HepG2 (cell line): Measurements from ENCODE around the gene PIM1. TPM values are rescaled to one million over a fixed set of nuclear protein-coding genes. Genes with fewer than 3 reads are reported as not detected.

Experiments
- ARID2 ChIP-seq: sonication (generic); formaldehyde crosslinking; IDR thresholded peaks from 2 replicates; pipeline ENCODE4 v1.8.1; 2022; ENCODE audit warnings: mild to moderate bottlenecking, missing genetic modification reagents, borderline replicate concordance
- FOXO4 ChIP-seq: sonication (generic); formaldehyde crosslinking; conservative IDR thresholded peaks from 2 replicates; pipeline ENCODE4 v1.8.1; 2023; ENCODE audit warnings: missing genetic modification reagents
- IRX3 ChIP-seq: sonication (generic); formaldehyde crosslinking; IDR thresholded peaks from 2 replicates; pipeline ENCODE4 v1.8.1; 2023; ENCODE audit warnings: mild to moderate bottlenecking, low read depth, missing genetic modification reagents, borderline replicate concordance
- MAFF ChIP-seq: IDR thresholded peaks from 2 replicates; pipeline ENCODE4 v1.6.1; 2011; ENCODE audit warnings: low read depth, low read length, improper control_type of control experiment
- NCOR1 ChIP-seq: fragments of 200-600 bp; sonication (generic); IDR thresholded peaks from 2 replicates; pipeline ENCODE4 v1.7.0; 2017; ENCODE audit warnings: antibody characterized with exemption, low read length, borderline replicate concordance
- POLR2A ChIP-seq, 2 experiments: IDR thresholded peaks; 2 replicates each; pipeline ENCODE4 v1.6.1; 2011; ENCODE audit warnings: low read depth in 2 of 2, low read length in 2 of 2, mild to moderate bottlenecking in 1 of 2, moderate library complexity in 1 of 2; ENCODE audit not compliant: insufficient read depth in 1 of 2
- REL ChIP-seq: sonication (generic); formaldehyde crosslinking; conservative IDR thresholded peaks from 2 replicates; pipeline ENCODE4 v1.8.0; 2022; ENCODE audit warnings: mild to moderate bottlenecking, missing genetic modification reagents, moderate library complexity
- SALL1 ChIP-seq: sonication (generic); formaldehyde crosslinking; IDR thresholded peaks from 2 replicates; pipeline ENCODE4 v1.8.0; 2022; ENCODE audit warnings: mild to moderate bottlenecking, missing genetic modification reagents
- SIX4 ChIP-seq: sonication (generic); formaldehyde crosslinking; IDR thresholded peaks from 2 replicates; pipeline ENCODE4 v1.4.0; 2020; ENCODE audit warnings: missing genetic modification reagents
- SKIL ChIP-seq: sonication (generic); formaldehyde crosslinking; IDR thresholded peaks from 2 replicates; pipeline ENCODE4 v1.8.0; 2022; ENCODE audit warnings: missing genetic modification reagents, mild to moderate bottlenecking, moderate library complexity, borderline replicate concordance
- TFDP2 ChIP-seq: sonication (generic); formaldehyde crosslinking; IDR thresholded peaks from 2 replicates; pipeline ENCODE4 v1.4.0; 2020; ENCODE audit warnings: missing genetic modification reagents
- ZFX ChIP-seq: sonication (generic); formaldehyde crosslinking; IDR thresholded peaks from 2 replicates; pipeline ENCODE4 v1.4.0; 2020; ENCODE audit warnings: mild to moderate bottlenecking, low read depth, missing genetic modification reagents, moderate library complexity
- ZNF30 ChIP-seq: sonication (generic); formaldehyde crosslinking; IDR thresholded peaks from 2 replicates; pipeline ENCODE4 v1.5.0; 2020; ENCODE audit warnings: mild to moderate bottlenecking, missing genetic modification reagents
- ZNF382 ChIP-seq: sonication (generic); formaldehyde crosslinking; IDR thresholded peaks from 2 replicates; pipeline ENCODE4 v1.5.0; 2020; ENCODE audit warnings: missing genetic modification reagents, mild to moderate bottlenecking, borderline replicate concordance
- polyA plus RNA-seq, 8 experiments: library from polyadenylated mRNA; depleted of rRNA in 3 of 8; stranded (reverse) in 7 of 8; unstranded in 1 of 8; fragments of >200 nt; fragmentation: Illumina TruSeq in 4 of 8; extraction: Trizol in 4 of 8; gene quantifications; 2 replicates each; pipeline versions ENCODE4 v1.2.1 to v1.2.3, GENCODE V29; 2011 to 2016; ENCODE audit warnings: low read depth in 4 of 8, missing spikeins in 1 of 8, mixed read lengths in 1 of 8; ENCODE audit not compliant: insufficient read depth in 1 of 8
- total RNA-seq, 5 experiments: library from RNA; depleted of rRNA; stranded (reverse); fragments of >200 nt; fragmentation: Illumina TruSeq; extraction: Trizol; gene quantifications; 2 replicates each; pipeline ENCODE4 v1.2.3, GENCODE V29; 2016; ENCODE audit warnings: low read depth in 1 of 5
- TF ChIP-seq, protein P1 (sequence below): IDR thresholded peaks from 2 replicates; pipeline ENCODE4 v1.6.1; 2012; ENCODE audit warnings: low read depth, low read length, improper control_type of control experiment
- TF ChIP-seq, protein P2 (sequence below): sonication (generic); formaldehyde crosslinking; IDR thresholded peaks from 2 replicates; pipeline ENCODE4 v1.4.0; 2020; ENCODE audit warnings: mild to moderate bottlenecking, missing genetic modification reagents
- TF ChIP-seq, protein P3 (sequence below): sonication (generic); formaldehyde crosslinking; IDR thresholded peaks from 2 replicates; pipeline ENCODE4 v1.8.0; 2022; ENCODE audit warnings: mild to moderate bottlenecking, missing genetic modification reagents; ENCODE audit not compliant: insufficient replicate concordance
- TF ChIP-seq, protein P4 (sequence below): IDR thresholded peaks from 2 replicates; pipeline ENCODE4 v1.6.1; 2016; ENCODE audit warnings: missing compliant biosample characterization, missing genetic modification reagents, borderline replicate concordance

PIM1 gene
- total and polyA plus RNA-seq, 2 of the 13 experiments (the other 11 are each of a cell fraction or from before 2014, with no cell fraction given) = 29.4 to 117 TPM

DNA sequence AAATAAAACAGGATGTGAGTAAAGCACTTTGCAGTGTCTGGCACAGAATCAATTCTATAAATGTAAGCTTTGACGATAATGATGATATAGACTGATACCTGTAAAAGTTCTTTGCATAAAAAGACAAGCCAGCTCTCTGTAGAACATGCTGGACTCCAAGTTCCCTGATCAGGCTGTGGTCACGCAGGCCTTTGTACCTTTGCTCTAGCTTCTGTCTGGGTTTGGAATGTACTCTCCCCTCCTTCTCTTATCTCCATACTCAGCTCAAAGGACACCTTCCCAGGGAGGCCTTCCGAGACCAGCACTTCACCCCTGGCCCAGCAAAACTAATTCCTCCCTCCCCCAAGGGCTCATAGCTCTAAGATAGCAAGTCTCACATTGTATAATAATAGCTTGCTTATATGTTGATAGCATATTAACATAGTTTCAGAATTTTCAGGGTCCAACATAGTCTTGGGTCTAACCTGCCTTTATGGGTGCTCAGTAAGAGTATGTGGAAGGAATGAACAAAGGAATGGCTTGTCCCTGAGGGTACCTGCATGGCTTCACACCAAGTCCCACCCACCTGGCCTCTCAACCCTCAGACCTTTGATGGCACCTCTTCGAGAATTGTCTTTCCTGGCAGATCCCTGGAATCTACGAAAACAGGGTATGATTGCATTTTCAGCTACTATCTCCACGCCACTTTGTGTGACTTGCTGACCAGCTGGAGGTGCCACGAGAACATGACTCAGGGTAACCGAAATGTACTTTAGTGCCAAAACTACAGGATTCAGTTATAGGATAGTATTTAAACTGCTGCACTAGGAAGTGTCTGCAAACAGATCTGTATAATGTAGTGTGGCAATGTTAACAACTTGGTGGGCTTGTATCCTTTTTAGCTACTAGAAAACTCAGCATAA lies 41.7 kb upstream of the PIM1 start (continued):
- TF ChIP-seq REL (CRISPR knock-in tag) (no peak), ARID2 (CRISPR knock-in tag) (0 out of 2 replicates have a peak, but pooled peaks have one; percentile 13), FOXO4 (CRISPR knock-in tag) (no peak), MAFF (peak; percentile 62), ZNF30 (CRISPR knock-in tag) (no peak), SALL1 (peak; percentile 98), TFDP2 (CRISPR knock-in tag) (peak; percentile 46; the same call in 1 of the 2 replicates), IRX3 (CRISPR knock-in tag) (0 out of 2 replicates have a peak, but pooled peaks have one; percentile 29), SIX4 (peak; percentile 66; the same call in 1 of the 2 replicates), ZNF382 (CRISPR knock-in tag) (no peak), NCOR1 (peak; percentile 96), SKIL (CRISPR knock-in tag) (peak; percentile 80), POLR2A (IDR thresholded peaks at IDR 0.05; ENCODE audit: insufficient read depth in 1 of 2, low read depth in 2 of 2, low read length in 2 of 2) (peak; percentile 17; a peak in 2 of 4 replicates), ZFX (CRISPR knock-in tag) (peak; percentile 77)
- TF ChIP-seq, protein P1, sequence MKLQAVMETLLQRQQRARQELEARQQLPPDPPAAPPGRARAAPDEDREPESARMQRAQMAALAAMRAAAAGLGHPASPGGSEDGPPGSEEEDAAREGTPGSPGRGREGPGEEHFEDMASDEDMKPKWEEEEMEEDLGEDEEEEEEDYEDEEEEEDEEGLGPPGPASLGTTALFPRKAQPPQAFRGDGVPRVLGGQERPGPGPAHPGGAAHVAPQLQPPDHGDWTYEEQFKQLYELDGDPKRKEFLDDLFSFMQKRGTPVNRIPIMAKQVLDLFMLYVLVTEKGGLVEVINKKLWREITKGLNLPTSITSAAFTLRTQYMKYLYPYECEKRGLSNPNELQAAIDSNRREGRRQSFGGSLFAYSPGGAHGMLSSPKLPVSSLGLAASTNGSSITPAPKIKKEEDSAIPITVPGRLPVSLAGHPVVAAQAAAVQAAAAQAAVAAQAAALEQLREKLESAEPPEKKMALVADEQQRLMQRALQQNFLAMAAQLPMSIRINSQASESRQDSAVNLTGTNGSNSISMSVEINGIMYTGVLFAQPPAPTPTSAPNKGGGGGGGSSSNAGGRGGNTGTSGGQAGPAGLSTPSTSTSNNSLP = peak; percentile 48
- TF ChIP-seq, protein P2, sequence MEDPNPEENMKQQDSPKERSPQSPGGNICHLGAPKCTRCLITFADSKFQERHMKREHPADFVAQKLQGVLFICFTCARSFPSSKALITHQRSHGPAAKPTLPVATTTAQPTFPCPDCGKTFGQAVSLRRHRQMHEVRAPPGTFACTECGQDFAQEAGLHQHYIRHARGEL (CRISPR knock-in tag) = no peak
- TF ChIP-seq, protein P3, sequence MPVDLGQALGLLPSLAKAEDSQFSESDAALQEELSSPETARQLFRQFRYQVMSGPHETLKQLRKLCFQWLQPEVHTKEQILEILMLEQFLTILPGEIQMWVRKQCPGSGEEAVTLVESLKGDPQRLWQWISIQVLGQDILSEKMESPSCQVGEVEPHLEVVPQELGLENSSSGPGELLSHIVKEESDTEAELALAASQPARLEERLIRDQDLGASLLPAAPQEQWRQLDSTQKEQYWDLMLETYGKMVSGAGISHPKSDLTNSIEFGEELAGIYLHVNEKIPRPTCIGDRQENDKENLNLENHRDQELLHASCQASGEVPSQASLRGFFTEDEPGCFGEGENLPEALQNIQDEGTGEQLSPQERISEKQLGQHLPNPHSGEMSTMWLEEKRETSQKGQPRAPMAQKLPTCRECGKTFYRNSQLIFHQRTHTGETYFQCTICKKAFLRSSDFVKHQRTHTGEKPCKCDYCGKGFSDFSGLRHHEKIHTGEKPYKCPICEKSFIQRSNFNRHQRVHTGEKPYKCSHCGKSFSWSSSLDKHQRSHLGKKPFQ (CRISPR knock-in tag) = peak; percentile 16
- TF ChIP-seq, protein P4, sequence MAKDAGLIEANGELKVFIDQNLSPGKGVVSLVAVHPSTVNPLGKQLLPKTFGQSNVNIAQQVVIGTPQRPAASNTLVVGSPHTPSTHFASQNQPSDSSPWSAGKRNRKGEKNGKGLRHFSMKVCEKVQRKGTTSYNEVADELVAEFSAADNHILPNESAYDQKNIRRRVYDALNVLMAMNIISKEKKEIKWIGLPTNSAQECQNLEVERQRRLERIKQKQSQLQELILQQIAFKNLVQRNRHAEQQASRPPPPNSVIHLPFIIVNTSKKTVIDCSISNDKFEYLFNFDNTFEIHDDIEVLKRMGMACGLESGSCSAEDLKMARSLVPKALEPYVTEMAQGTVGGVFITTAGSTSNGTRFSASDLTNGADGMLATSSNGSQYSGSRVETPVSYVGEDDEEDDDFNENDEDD (CRISPR knock-in tag) = peak; percentile 24
